Skeletal muscle cell (primary cell): ENCODE data around the gene STARD8.
"Not testable (repeated sequence)": the region's sequence is repeated elsewhere in the genome, so short reads cannot be mapped to it uniquely, and the experiment has no call there.

ENCODE experiments used
- DNase-seq: peaks from one replicate; pipeline ENCODE4 v3.0.0-alpha.2; 2010; ENCODE audit warnings: low read depth
- H3K4me3 ChIP-seq: 2 replicates; pipeline ENCODE4 v1.5.1; 2011; ENCODE audit warnings: low read depth, mild to moderate bottlenecking, control low read depth, low read length, moderate library complexity

Gene STARD8

DNA sequence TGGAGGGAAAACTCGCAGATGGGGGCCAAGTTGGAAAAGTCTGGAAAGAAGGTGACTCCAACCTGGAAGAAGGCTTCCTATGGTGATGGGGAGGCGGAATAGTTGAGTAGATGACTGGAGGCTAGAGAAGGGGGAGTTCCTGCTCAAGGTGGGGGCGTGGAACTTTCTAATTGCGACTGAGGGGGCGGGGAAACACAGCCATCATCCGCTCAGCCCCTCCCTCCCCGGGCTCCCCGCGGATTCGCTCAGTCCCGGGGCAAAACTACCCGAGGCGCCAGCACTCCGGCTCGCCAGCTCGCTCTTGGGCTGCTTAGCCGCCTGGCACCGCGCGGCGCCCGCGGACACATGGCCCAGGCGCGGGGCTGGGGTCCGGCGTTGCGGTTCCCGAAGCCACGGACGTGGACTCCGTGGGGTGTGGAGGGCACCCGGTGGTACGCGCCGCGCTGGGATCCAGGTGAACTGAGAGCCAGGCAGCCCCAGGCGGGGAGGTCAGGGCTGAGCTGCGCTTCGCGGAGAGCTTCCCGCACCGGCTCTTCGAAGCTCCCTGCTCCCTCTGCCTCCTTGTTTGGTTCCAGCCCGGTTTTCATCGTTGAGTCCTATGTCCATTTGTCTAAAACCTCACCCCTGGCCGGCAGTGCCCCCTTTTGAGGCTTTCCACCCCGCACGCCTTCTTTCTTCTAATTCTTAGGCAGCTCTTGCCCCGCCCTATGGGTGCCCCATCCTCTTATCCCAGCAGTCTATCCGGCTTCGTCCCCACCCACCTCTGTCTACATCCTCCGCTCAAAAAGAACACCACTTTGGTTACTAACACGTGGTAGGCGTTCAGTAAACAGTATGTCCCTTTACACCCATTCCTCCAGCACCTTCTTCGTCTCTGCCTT lies 38.9 kb downstream of the STARD8 start:
- no peak for DNase-seq
- peak overlapping the region; percentile 40 for H3K4me3 ChIP-seq

GRCh38 chrX:68688931-68689330 lies 41.5 kb downstream of the STARD8 start:
- not testable (repeated sequence) for H3K4me3 ChIP-seq, DNase-seq

- DNase-seq: no peak
- H3K4me3 ChIP-seq: no peak overlapping the region
Observed at GRCh38 chrX:68690936-68691501, 43.6 kb downstream of the STARD8 start.

DNA sequence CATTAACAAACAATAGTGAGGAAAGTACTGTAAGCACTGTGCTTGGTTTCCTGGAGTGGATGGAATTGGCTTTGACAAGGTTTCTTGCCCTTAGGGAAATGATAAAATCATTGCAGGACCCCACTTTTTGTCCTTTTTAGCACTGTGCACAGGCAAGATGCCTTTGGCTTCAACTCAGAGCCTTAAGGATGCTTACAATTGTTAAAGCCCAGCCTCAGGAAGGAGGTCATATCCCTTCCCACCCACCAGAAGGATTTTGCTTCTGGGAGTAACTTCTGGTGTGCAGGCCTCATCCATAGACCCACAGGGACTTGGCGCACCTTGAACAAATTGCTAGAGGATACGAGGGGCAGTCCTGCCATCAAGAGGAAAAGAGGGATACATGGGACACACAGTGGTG lies 44.5 kb downstream of the STARD8 start:
- DNase-seq: no peak
- H3K4me3 ChIP-seq: no peak overlapping the region

DNA sequence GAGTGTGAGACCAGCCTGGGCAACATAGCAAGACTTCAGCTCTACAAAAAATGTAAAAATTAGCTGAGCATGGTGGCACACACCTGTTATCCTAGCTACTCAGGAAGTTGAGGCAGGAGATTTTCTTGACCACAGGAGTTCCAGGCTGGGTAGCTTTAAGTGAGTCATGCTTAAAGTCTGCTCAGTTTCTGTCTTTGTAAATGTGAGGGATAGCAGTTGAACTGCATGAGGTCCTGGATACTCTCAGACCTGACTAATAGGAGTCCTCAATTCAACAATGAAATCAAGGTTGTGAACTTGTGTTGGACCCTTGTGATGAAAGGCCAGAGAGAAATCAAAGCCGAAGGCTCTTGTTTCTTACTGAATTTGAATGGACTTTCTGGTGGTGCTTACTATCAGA lies 45.2 kb downstream of the STARD8 start:
- no peak overlapping the region for H3K4me3 ChIP-seq
- DNase-seq: no peak

DNA sequence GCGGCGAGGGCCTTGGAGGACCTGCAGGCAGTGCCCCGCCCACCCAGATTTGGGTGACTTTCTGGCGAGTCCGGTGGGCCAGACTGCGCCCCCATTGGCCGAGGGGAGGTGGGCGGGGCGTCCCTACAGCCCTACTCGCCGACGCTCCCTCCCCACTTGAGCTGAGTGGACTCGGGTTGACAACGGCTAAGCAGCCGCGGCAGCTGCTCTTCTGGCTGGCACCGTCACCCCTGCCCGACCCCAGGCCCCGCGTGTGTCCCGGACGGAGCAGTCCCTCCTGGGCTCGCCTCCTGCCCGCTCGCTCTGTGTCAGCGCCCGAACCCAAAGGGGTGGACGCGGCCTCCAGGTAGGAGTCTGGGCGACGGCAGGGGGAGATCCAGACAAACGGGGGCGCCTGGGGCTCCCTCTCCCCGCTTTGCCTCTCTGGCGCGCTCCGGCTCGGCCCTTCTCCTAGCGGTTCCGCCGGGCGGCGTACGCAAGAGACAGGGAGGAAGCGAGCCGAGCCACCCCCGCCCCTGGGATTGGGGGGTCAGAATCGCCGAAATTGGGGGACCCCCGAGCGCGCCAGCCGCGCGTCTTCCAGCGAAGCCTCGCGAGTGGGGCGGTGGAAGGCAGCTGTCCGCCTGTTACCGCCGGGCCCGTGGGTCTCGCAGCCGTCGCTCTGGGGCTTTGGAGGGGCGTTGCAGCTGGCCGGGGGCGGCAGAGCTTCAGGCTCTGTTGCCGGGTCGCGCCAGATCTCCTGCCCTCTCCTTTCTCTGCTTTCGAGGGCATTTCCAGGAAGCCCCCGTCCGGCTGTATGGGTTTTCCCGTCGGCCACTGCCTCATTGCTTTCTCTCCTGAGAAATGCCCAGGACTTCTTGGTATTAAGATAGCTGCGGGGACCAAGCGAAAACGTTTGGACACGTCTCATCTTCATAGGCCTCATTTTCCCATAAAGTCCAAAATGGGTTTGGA lies 46.3 kb downstream of the STARD8 start:
- peak overlapping the region; percentile 55 for H3K4me3 ChIP-seq
- DNase-seq: no peak

GRCh38 chrX:68694435-68695205 lies 47.2 kb downstream of the STARD8 start:
- no peak for DNase-seq
- H3K4me3 ChIP-seq: peak overlapping the region; percentile 55

DNA sequence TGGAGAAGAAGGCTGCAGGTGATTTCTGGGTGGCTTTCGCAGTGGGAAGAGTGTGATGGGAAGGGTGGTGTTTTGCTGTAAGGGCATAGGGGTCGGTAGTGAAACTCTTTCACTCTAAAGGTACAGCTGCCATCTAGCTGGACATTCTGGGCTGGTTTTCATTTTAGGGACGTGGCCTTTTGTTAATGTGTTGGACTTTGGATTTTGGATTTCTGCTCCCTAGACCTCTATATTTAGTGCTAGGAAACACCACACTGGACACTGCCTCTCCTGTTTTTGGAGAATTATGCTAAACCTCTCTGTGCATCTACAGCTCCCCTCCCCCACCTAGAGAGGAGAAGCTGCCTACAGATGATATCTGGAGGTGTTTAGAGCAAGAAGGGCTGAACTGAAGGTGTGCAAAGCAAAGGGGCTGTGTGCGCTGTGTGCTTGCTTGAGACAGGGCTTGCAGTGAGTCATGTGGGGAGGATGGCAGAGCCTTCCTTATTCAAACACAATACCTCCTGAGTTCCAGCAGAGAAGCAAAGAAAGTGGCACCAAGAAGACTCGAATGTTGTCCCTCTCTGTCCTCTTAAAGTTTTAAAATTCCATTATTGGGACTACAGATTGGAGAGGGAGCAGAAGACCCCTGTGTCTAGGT lies 47.9 kb downstream of the STARD8 start:
- H3K4me3 ChIP-seq: no peak overlapping the region
- no peak for DNase-seq

DNA sequence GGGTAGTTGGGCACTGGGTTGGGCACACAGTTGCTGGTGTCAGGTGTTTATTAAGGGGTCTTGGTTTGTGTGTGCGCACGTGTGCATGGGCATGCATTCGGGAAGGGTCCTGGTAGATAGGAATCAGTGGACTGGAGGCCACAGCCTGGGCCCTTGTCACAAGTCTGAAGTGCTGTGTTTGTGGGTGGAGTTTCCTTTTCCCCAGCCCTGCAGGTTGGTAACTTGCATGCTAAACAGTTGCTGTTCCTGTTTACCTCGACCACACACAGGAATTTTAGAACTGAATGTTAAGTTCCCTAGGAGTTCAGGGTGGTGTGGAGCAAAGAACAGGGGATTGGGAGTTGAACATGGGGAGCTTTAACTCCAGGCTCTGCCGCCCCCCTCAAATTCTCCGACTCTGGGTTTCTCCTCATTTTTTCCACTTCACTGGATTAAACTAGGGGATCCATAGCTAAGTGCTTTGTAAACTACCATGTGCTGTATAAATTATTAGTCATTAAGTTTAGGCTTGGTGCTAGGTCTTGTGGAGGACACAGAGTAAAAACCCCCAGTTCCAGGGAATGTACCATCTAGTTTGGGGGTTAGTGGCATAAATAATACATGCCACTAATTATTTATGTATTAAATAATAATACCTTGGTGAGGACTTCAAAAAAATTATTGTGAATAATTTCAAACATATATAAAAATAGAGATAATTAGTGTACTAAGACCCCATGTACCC lies 49.0 kb downstream of the STARD8 start:
- DNase-seq: no peak
- H3K4me3 ChIP-seq: no peak overlapping the region

DNA sequence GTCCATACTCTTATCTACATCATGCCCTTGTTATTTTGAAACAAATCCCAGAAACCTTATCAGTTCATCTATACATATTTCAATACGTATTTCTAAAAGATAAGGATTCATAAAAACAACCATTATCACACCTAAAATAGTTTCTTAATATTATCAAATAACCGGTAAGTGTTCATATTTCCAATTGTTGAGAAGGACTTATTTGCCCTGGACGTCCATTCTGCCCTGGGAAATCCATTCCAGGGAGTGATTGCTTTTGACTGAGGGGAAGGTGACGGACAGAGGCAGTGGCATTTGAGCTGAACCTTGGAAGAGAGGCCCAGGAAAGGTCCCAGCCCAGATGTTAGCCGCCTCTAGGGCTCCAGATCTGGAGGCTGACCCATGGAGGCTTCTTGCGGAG lies 49.6 kb downstream of the STARD8 start:
- no peak overlapping the region for H3K4me3 ChIP-seq
- DNase-seq: no peak

DNA sequence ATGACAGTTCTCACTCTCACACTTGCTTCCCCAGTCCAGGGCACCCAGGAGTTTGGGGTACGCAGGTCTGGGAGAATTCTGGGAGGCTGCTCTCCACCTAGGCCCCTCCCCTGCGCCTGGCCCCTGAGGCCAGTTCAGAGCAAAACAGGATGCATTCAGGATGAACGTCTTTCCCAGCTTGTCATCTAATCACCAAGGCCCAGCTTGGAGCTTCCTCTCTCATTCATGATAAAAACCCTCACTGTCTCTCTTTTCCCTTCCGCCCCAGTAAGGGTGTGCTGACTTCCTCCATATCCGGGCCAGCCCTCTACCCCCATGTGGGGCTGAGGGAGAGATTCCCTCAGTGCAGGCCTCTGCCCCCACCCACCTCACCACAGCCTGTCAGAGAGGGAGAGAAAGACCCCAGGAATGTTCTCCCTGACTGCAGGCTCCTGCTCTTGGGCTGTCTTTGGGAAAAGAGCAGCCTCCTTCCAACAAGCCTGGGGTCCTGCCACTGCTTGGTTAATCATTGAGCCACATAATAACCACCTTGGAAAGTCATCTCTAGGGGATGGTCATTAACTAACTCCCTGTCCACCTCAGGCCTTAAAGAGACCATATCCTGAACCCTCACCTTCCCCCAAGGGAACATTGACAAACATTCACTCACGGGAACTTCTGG lies 50.1 kb downstream of the STARD8 start:
- DNase-seq: no peak

DNA sequence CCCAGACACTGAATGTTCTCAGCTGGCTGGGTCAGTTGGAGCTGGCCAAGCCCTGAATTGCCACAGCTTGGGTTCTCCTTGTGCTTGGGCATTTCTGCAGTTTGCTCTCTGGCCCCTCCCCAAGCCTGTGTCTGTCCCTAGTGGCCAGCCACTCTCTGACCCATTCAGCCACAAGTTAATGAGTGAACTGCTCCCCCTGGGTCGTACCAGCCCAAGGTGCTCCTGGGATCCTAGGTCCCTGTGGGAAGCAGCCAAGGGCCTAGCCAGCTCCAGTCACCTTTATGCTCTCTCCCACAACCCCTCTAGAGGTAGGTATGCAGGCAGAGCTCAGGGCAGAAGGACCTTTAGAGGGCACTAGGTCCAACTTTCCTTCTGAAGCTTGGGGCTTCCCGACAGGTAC lies 51.5 kb downstream of the STARD8 start:
- no peak for DNase-seq
- H3K4me3 ChIP-seq: no peak overlapping the region

More for the DNA sequence above, 50.1 kb downstream of the STARD8 start:
- no peak overlapping the region for H3K4me3 ChIP-seq

DNA sequence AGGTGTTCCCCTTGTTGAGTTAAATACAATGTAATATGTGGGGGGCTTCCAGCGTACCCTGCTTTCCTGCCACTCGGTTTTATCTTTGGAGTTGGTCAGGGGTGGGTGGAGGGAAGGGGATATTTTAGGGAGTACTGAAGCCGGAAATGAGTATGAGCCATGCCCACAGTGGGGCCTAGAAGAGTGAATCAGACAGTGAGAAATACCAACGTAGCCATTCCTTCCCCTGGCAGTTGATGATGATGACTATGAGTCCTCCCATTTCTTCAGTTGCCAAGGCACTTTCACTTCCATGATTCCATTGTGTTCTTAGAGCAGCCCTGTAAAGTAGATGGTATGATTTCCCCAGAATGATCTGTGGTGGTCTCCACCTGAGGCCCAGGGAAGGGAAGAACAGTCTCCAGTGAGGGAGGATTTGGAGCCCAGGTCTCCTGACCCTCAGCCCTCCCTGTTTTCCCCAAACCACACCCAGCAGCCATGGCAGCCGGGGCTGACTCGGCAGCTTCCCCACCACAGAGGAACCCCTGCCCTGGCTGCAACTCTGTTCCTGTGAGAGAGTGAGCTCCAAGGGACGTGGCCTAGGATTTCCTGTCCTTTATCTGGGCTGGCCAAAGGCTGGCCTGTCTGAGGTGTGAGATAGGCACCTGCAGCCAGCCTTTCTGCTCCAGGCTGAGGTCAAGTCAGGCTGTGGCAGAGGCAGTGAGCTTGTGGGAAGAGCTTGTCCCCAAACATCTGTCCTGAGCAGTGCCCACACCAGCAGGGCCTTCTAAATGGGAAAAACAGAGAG lies 52.7 kb downstream of the STARD8 start:
- no peak for DNase-seq
- no peak overlapping the region for H3K4me3 ChIP-seq

DNA sequence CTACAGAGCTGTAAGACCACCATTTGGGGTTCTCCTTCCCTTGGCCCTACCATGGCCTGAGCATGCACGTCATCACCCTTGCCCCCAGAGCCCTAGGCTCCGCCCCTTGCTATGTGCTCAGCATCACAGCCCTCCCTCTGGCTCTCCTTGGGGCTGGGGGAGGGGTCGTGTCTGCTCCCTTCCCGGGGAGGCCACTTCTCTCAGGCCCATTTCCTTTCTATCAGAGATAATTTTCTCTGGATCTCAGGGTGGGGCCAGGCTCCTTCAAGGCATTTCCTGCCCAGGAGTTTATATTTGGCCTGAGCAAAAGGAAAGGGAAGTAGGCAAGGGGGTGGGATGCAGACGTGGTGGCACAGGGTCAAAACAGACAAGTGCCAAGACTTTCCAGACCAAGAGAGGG lies 55.9 kb downstream of the STARD8 start:
- no peak for DNase-seq
- no peak overlapping the region for H3K4me3 ChIP-seq

- DNase-seq: no peak
- H3K4me3 ChIP-seq: no peak overlapping the region
Observed at GRCh38 chrX:68703846-68704245, 56.4 kb downstream of the STARD8 start.

- H3K4me3 ChIP-seq: no peak overlapping the region
- DNase-seq: no peak
Observed at GRCh38 chrX:68705986-68706385, 58.5 kb downstream of the STARD8 start.
